Keratinocyte (primary cell): Measurements from ENCODE around the gene LRRC42.

Source experiments
- CTCF ChIP-seq, 3 experiments: IDR thresholded peaks in 1 of 3; conservative IDR thresholded peaks in 1 of 3; optimal IDR thresholded peaks in 1 of 3; 2 replicates in 2 of 3; 3 replicates in 1 of 3; pipeline versions ENCODE3 to v1.5.1; 2011; ENCODE audit warnings: low read length in 3 of 3, mild to moderate bottlenecking in 3 of 3, moderate library complexity in 2 of 3, control low read depth in 1 of 3, inconsistent platforms in 1 of 3; ENCODE audit not compliant: insufficient read depth in 2 of 3; ENCODE audit errors: extremely low read depth in 1 of 3
- EZH2 ChIP-seq: IDR thresholded peaks from one replicate; pipeline ENCODE4 v1.6.1; 2012; ENCODE audit warnings: inconsistent platforms, mild to moderate bottlenecking, low read length, moderate library complexity

DNA sequence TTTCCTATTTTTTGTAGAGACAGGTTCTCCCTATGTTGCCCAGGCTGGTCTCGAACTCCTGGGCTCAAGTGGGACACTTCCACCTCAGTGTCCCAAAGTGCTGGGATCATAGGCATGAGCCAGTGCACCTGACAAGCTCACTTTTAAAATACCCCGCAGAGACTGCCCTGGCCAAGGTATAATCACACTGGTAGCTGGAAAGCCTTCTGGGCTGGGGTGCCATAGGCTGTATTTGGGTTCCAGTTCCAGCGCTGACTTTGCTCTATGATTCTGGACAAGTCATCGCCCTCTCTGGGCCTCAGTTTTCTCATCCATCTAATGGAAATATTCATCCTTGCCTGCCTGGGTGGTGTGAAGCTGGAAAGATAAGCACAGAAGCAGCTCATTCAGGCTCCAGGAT lies 61.5 kb downstream of the LRRC42 start:
- TF ChIP-seq CTCF (optimal IDR thresholded peaks at IDR 0.05 in 1 of 3, IDR thresholded peaks at IDR 0.05 in 1 of 3, conservative IDR thresholded peaks at IDR 0.05 in 1 of 3; ENCODE audit: extremely low read depth in 1 of 3, insufficient read depth in 2 of 3, low read length in 3 of 3) (no peak), EZH2 (no peak)
